GM18909 (cell line): ENCODE measurements around the gene YAP1.

Experiments used
- ATAC-seq: cut with Tn5 transposase; IDR thresholded peaks from one replicate; pipeline ENCODE4 v1.9.1; 2021; ENCODE audit warnings: mild to moderate bottlenecking; ENCODE audit not compliant: unreplicated experiment, poor library complexity

Gene YAP1

GRCh38 chr11:102155676-102156075 is 45.4 kb downstream of the YAP1 start:
- no peak for ATAC-seq

- ATAC-seq: no peak
Measured at GRCh38 chr11:102157219-102157618, 47.0 kb downstream of the YAP1 start.

- no peak for ATAC-seq
Measured at GRCh38 chr11:102158164-102158735, 48.0 kb downstream of the YAP1 start.

- no peak for ATAC-seq
Measured at GRCh38 chr11:102163368-102163767, 53.1 kb downstream of the YAP1 start.

GRCh38 chr11:102166175-102167064 is 56.2 kb downstream of the YAP1 start:
- no peak for ATAC-seq

- ATAC-seq: no peak
Measured at GRCh38 chr11:102168481-102168880, 58.2 kb downstream of the YAP1 start.

- ATAC-seq: no peak
Measured at GRCh38 chr11:102171101-102171500, 60.9 kb downstream of the YAP1 start.

- ATAC-seq: no peak
Measured at GRCh38 chr11:102172127-102172848, 62.0 kb downstream of the YAP1 start.

GRCh38 chr11:102177126-102177525 is 66.9 kb downstream of the YAP1 start:
- ATAC-seq: no peak

- no peak for ATAC-seq
Measured at GRCh38 chr11:102177974-102178631, 67.9 kb downstream of the YAP1 start.

- no peak for ATAC-seq
Measured at GRCh38 chr11:102179371-102179770, 69.1 kb downstream of the YAP1 start.

GRCh38 chr11:102184269-102184987 is 74.2 kb downstream of the YAP1 start:
- ATAC-seq: no peak

- no peak for ATAC-seq
Measured at GRCh38 chr11:102186551-102187191, 76.4 kb downstream of the YAP1 start.

- no peak for ATAC-seq
Measured at GRCh38 chr11:102187416-102188151, 77.3 kb downstream of the YAP1 start.

GRCh38 chr11:102188488-102188887 is 78.2 kb downstream of the YAP1 start:
- no peak for ATAC-seq

- ATAC-seq: no peak
Measured at GRCh38 chr11:102191832-102192231, 81.6 kb downstream of the YAP1 start.

- no peak for ATAC-seq
Measured at GRCh38 chr11:102192349-102193066, 82.3 kb downstream of the YAP1 start.

GRCh38 chr11:102194257-102194656 is 84.0 kb downstream of the YAP1 start:
- no peak for ATAC-seq
